Cortex of kidney (tissue), 1 donor: ENCODE data around the gene CFDP1.

Source experiments
- DNase-seq: peaks from one replicate; lab custom pipeline; 2025; lab: John Stamatoyannopoulos, UW

CFDP1 gene

DNA sequence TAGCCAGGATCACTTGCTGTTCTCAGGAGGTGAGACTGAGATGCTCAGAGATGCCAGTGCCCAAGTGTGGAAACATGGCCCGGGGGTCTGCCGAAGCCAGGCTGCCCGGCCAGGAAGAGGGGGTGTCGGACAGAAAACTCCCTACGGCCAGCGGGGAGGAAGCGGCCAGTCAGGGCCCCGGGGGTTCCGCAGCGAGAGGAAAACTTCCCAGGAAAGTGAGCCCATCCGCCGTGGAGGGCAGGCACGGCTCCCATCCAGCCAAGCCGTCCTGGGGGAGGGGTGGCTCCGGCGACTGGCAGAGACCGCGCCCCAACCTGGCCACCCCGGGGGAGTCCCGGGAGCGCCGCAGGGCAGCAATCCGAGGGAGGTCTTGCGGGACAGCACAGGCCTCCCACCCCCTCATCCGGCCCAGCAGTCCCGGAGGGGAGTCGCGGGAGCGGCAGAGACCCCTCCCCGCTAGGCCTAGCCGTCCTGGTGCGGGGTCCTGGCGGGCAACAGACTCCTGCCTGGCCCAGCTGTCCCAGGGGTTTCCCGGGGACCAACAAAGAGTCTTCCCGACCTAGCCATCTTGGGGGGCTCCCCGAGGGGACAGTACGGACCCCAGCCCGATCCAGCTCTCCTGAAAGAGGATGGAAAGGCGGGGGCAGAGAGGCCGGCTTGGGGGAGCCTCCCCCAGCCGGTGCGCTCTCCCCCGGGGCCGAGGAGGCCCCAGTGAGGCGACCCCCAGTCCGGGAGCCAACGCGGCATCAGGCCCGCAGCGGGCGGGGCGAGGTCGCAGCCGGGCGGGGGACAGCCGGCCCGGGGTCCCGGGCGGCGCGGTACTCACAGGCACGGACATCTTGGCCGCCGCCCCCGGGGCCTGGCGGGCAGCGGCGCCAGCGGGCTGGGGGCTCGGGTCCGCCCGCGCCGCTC lies 168.0 kb downstream of the CFDP1 start:
- DNase-seq = no peak

GRCh38 chr16:75264457-75264998 lies 168.8 kb downstream of the CFDP1 start:
- no peak for DNase-seq

GRCh38 chr16:75263963-75264445 lies 169.3 kb downstream of the CFDP1 start:
- DNase-seq = no peak

GRCh38 chr16:75263291-75263962 lies 169.9 kb downstream of the CFDP1 start:
- no peak for DNase-seq

DNA sequence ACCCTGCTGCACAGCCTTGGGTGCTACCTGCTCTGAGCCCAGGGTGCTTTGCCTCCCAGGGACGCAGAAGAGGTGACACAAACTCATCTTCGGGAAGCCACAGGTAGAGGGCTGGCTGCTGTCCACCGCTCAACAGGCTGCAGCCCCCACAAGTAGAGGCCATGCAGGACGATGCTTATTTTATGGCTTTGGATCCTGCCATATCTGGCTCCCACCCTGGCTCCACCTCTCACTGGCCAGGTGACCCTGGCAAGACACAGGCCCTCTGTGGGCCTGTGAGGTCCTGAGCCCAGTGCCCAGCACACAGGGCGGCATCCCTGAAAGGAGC lies 170.5 kb downstream of the CFDP1 start:
- no peak for DNase-seq

DNA sequence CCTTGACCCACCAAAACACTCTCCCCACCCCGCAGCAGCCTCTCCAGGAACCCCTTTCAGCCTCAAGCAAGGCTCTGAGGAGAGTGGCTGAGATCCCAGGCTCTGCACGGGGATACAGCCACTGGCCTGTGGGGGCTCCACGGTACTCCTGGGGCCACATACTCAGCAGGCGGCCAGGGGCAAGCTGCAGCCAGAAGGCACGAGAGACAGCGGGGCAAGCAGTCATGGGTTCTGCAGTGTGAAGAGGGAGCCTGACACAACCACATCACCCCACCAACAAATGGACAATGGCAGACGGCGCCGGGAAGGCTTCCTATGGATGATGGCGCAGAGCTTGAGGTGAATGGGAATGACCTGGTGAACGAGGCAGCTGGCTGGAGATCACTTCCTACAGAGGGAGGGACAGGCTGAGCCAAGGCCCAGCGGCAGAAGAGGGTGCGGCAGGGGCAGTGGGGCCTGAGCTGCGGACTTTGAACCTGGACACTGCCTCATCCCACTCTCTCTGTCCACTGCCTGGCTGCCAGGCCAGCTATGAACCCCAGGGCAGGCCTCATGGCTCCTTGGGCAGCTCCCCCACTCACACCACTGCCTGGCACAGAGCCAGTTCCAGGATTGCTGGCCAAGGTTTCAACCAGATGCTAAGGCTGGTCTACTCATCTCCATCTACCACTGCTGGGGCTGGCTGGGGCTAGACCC lies 171.1 kb downstream of the CFDP1 start:
- no peak for DNase-seq

GRCh38 chr16:75261590-75262078 lies 171.7 kb downstream of the CFDP1 start:
- DNase-seq = no peak

- no peak for DNase-seq
Observed at GRCh38 chr16:75260851-75261589, 172.3 kb downstream of the CFDP1 start.

DNA sequence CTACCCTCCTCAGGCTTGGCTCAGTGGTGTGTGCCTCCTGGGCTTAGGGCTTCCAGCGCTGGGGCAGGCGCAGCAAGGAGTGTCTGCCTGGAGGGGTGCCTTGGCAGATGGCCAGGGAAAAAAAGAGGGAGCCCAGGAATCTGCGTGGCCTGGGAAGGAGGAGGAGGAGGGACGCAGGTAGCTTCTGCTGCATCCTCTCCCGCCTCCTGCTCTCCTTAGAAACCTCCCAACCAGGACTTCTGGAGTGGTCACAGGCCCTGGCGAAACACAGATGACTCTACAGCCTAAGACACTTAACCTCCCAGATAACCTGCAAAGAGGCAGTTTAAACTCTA lies 174.5 kb downstream of the CFDP1 start:
- DNase-seq = no peak

- no peak for DNase-seq
Observed at GRCh38 chr16:75257886-75258806, 175.2 kb downstream of the CFDP1 start.

- no peak for DNase-seq
Observed at GRCh38 chr16:75256696-75257343, 176.5 kb downstream of the CFDP1 start.

DNA sequence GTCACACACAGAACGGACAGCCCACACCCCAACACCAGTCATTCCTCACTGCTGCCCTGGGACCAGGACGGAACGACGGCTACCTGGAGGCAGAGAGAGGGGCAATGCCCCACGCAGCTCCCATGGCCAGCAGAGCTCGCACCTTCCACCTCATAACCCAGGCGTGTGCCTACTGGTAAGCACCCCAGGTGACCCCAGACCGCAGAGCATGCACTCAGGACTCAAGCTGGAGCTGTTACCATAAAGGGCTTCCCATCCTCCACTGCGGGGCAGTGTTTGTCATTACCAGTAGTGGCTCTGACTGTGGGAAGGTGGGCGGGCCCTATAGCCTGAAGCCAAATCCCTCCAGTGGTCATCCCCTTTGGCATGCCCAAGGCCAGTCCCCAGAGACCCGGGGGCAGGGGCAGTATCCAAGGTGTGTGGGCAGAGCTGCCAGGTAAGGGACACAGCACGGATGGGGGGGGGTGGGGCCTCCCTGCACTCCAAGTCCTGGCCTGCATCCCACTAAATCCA lies 177.2 kb downstream of the CFDP1 start:
- DNase-seq = no peak

- DNase-seq = no peak
Observed at GRCh38 chr16:75254359-75254837, 178.9 kb downstream of the CFDP1 start.

GRCh38 chr16:75252946-75253911 lies 180.1 kb downstream of the CFDP1 start:
- no peak for DNase-seq

DNA sequence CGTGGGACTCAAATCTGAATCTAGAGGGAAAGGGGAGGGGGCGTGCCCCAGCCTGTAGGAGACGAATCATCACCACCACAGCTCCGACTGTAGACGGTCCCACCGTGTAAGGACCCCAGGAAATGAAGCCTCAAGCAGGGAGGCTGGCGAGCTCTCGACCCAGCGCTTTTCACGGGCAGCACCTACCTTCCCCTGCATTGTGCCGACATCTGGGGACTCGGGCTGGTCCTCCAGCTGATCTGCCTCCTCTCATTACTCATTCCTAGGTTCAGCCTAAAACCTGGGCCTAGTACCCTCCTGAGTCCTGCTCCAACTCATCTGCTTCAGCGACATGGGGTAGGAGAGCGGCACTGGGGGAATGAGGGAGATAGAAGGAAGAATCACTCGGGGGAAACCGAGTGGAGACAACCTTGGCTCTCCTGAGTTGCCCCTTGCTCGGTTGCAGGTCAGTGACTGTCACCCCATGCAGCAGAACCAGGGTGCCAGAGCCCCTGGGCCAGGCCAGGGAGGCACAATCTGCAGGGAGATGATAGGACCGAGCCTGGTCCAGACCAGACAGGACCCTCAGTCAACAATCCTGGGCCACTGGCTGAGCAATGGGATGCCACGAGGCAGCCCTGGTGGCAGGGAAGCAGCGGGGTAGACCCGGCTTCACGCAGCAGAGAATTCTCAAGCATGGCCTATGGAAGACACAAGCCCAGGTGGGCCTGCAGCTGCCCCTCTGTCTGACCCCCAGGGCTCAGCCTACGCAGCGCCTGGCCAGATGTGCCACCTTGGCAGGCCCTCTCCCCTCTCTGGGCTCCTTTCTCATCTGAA lies 181.0 kb downstream of the CFDP1 start:
- DNase-seq = no peak

GRCh38 chr16:75251280-75252048 lies 181.8 kb downstream of the CFDP1 start, which contains the start of gene BCAR1:
Gene BCAR1 (minus strand): TSS chr16:75251624. CDS start chr16:75251482, 142 bp downstream.
- DNase-seq = no peak
